K562 (cell line): ENCODE measurements around the gene ABT1. TPM values are rescaled to one million over a fixed set of nuclear protein-coding genes. Genes with fewer than 3 reads are reported as not detected.
A peak's percentile ranks its signal among the peaks of the same experiment; 100 is the strongest.

ENCODE experiments used
- CBX8 ChIP-seq: fragments of 200-600 bp; sonication (generic); IDR thresholded peaks from 2 replicates; pipeline ENCODE4 v1.6.1; 2012; ENCODE audit warnings: borderline replicate concordance, mixed run types, low read depth, mild to moderate bottlenecking, moderate library complexity, mixed read lengths, low read length, control low read depth, inconsistent platforms; ENCODE audit not compliant: poor library complexity, severe bottlenecking; ENCODE audit errors: extremely low read depth
- FOXP1 ChIP-seq: sonication (generic); formaldehyde crosslinking; IDR thresholded peaks from 2 replicates; pipeline ENCODE4 v1.8.0; 2022; ENCODE audit warnings: mild to moderate bottlenecking, missing genetic modification reagents
- KAT2B ChIP-seq: IDR thresholded peaks from one replicate; pipeline ENCODE4 v1.6.1; 2012; ENCODE audit warnings: low read depth, mild to moderate bottlenecking, control low read depth, inconsistent platforms, low read length, moderate library complexity
- MEF2A ChIP-seq: IDR thresholded peaks from 2 replicates; pipeline ENCODE4 v1.6.1; 2011; ENCODE audit warnings: low read depth, mild to moderate bottlenecking, low read length, moderate library complexity; ENCODE audit not compliant: control insufficient read depth
- NFRKB ChIP-seq: fragments of 450-650 bp; IDR thresholded peaks from 2 replicates; pipeline ENCODE4 v1.6.1; 2016; ENCODE audit warnings: low read depth
- PCBP1 ChIP-seq: fragments of 200-400 bp; formaldehyde crosslinking; IDR thresholded peaks from 2 replicates; pipeline ENCODE4 v1.6.1; 2018; ENCODE audit warnings: mild to moderate bottlenecking, low read depth, low read length; ENCODE audit not compliant: poor library complexity, severe bottlenecking
- SMARCE1 ChIP-seq: fragments of 450-650 bp; IDR thresholded peaks from 2 replicates; pipeline ENCODE4 v1.7.1; 2016; ENCODE audit warnings: mild to moderate bottlenecking
- ZNF707 ChIP-seq: fragments of 250-450 bp; sonication (Bioruptor Pico); conservative IDR thresholded peaks from 2 replicates; pipeline ENCODE4 v1.8.0; 2022; ENCODE audit warnings: inconsistent platforms, mild to moderate bottlenecking, moderate library complexity
- ZNF75A ChIP-seq: fragments of 450-650 bp; formaldehyde crosslinking; IDR thresholded peaks from 2 replicates; pipeline ENCODE4 v1.4.0; 2020; ENCODE audit warnings: mild to moderate bottlenecking
- polyA plus RNA-seq, 8 experiments: library from polyadenylated mRNA; depleted of rRNA in 4 of 8; stranded (reverse) in 5 of 8; unstranded in 3 of 8; fragments of >200 nt; fragmentation: Nextera tagmentation in 2 of 8; fragmentation: Illumina TruSeq in 1 of 8; extraction: Ambion mirVana in 2 of 8; extraction: Trizol in 1 of 8; gene quantifications; 2 replicates each; pipeline versions ENCODE4 v1.2.1 to v1.2.3, GENCODE V29; 2011 to 2014; ENCODE audit warnings: inconsistent platforms in 1 of 8, missing spikeins in 1 of 8
- total RNA-seq, 7 experiments: library from RNA; depleted of rRNA in 6 of 7; stranded (reverse); fragments of >200 nt in 6 of 7; fragmentation: Illumina TruSeq in 2 of 7; extraction: Trizol in 2 of 7; gene quantifications; 2 replicates each; pipeline versions ENCODE4 v1.2.1 to v1.2.3, GENCODE V29; 2011 to 2021; ENCODE audit warnings: low replicate concordance in 1 of 7
- TF ChIP-seq, protein P1 (sequence below): sonication (generic); formaldehyde crosslinking; IDR thresholded peaks from 2 replicates; pipeline ENCODE4 v1.8.0; 2023; ENCODE audit warnings: missing genetic modification reagents, mild to moderate bottlenecking, borderline replicate concordance
- TF ChIP-seq, protein P2 (sequence below): fragments of 250-450 bp; sonication (Bioruptor Pico); IDR thresholded peaks from 2 replicates; pipeline ENCODE4 v1.8.0; 2021; ENCODE audit warnings: moderate library complexity, mild to moderate bottlenecking, inconsistent platforms
- TF ChIP-seq, protein P3 (sequence below): fragments of 450-650 bp; IDR thresholded peaks from one replicate; pipeline ENCODE4 v1.6.1; 2018; ENCODE audit warnings: mild to moderate bottlenecking, moderate library complexity; ENCODE audit not compliant: partially characterized antibody
- TF ChIP-seq, protein P4 (sequence below): fragments of 250-450 bp; sonication (Bioruptor Pico); IDR thresholded peaks from 2 replicates; pipeline ENCODE4 v1.5.0; 2021; ENCODE audit warnings: mild to moderate bottlenecking, borderline replicate concordance

The ABT1 gene
- total and polyA plus RNA-seq, 9 of the 15 experiments (the other 6 are each of a cell fraction or from before 2014, with no cell fraction given): 8.8 to 52.7 (median 40.7) TPM

DNA sequence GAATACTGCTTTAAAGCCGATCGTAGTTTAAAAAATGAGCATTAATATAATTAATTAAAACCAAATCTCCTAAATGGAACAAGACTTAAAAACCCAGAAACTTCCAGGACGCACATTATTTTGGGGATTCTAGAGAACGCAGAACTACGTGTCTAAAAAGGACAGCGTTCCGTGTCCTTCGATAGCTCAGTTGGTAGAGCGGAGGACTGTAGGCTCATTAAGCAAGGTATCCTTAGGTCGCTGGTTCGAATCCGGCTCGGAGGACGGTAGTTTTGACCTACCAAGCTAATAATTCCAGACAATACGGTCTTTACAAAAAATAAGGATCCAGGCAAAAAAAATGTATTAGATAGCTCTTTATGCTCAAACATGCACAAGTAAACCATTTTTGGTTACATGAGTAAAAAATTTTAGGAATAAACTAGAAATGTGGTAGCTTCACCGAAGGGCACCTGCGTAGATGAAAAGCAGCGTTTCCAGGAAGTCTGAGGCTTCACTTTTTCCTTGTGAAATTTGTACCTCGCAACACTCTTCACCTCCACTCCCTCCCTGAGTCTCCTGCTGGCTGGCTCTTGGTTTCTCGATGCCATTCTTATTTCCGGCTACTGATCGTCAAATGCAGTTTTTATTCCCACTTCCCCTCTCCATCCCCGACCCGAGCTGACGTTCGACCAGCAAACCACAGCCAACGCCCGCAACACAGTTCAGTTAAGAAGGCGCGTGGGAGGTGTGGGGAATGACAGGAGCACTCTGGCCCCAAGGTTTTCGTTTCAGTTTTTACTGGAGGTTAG, 19.6 kb upstream of the ABT1 start (continued):
- TF ChIP-seq, protein P1, sequence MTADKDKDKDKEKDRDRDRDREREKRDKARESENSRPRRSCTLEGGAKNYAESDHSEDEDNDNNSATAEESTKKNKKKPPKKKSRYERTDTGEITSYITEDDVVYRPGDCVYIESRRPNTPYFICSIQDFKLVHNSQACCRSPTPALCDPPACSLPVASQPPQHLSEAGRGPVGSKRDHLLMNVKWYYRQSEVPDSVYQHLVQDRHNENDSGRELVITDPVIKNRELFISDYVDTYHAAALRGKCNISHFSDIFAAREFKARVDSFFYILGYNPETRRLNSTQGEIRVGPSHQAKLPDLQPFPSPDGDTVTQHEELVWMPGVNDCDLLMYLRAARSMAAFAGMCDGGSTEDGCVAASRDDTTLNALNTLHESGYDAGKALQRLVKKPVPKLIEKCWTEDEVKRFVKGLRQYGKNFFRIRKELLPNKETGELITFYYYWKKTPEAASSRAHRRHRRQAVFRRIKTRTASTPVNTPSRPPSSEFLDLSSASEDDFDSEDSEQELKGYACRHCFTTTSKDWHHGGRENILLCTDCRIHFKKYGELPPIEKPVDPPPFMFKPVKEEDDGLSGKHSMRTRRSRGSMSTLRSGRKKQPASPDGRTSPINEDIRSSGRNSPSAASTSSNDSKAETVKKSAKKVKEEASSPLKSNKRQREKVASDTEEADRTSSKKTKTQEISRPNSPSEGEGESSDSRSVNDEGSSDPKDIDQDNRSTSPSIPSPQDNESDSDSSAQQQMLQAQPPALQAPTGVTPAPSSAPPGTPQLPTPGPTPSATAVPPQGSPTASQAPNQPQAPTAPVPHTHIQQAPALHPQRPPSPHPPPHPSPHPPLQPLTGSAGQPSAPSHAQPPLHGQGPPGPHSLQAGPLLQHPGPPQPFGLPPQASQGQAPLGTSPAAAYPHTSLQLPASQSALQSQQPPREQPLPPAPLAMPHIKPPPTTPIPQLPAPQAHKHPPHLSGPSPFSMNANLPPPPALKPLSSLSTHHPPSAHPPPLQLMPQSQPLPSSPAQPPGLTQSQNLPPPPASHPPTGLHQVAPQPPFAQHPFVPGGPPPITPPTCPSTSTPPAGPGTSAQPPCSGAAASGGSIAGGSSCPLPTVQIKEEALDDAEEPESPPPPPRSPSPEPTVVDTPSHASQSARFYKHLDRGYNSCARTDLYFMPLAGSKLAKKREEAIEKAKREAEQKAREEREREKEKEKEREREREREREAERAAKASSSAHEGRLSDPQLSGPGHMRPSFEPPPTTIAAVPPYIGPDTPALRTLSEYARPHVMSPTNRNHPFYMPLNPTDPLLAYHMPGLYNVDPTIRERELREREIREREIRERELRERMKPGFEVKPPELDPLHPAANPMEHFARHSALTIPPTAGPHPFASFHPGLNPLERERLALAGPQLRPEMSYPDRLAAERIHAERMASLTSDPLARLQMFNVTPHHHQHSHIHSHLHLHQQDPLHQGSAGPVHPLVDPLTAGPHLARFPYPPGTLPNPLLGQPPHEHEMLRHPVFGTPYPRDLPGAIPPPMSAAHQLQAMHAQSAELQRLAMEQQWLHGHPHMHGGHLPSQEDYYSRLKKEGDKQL: no peak
- TF ChIP-seq, protein P2, sequence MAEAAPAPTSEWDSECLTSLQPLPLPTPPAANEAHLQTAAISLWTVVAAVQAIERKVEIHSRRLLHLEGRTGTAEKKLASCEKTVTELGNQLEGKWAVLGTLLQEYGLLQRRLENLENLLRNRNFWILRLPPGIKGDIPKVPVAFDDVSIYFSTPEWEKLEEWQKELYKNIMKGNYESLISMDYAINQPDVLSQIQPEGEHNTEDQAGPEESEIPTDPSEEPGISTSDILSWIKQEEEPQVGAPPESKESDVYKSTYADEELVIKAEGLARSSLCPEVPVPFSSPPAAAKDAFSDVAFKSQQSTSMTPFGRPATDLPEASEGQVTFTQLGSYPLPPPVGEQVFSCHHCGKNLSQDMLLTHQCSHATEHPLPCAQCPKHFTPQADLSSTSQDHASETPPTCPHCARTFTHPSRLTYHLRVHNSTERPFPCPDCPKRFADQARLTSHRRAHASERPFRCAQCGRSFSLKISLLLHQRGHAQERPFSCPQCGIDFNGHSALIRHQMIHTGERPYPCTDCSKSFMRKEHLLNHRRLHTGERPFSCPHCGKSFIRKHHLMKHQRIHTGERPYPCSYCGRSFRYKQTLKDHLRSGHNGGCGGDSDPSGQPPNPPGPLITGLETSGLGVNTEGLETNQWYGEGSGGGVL (CRISPR knock-in tag): no peak
- TF ChIP-seq KAT2B (no peak), FOXP1 (CRISPR knock-in tag) (peak; percentile 95; the same call in 1 of the 2 replicates), CBX8 (no peak), MEF2A (no peak; the same call in 1 of the 2 replicates), SMARCE1 (peak; percentile 79; the same call in 1 of the 2 replicates), PCBP1 (no peak), NFRKB (0 out of 2 replicates have a peak, but pooled peaks have one; percentile 44), ZNF707 (no peak), ZNF75A (no peak)
- TF ChIP-seq, protein P3, sequence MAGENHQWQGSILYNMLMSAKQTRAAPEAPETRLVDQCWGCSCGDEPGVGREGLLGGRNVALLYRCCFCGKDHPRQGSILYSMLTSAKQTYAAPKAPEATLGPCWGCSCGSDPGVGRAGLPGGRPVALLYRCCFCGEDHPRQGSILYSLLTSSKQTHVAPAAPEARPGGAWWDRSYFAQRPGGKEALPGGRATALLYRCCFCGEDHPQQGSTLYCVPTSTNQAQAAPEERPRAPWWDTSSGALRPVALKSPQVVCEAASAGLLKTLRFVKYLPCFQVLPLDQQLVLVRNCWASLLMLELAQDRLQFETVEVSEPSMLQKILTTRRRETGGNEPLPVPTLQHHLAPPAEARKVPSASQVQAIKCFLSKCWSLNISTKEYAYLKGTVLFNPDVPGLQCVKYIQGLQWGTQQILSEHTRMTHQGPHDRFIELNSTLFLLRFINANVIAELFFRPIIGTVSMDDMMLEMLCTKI: no peak
- TF ChIP-seq, protein P4, sequence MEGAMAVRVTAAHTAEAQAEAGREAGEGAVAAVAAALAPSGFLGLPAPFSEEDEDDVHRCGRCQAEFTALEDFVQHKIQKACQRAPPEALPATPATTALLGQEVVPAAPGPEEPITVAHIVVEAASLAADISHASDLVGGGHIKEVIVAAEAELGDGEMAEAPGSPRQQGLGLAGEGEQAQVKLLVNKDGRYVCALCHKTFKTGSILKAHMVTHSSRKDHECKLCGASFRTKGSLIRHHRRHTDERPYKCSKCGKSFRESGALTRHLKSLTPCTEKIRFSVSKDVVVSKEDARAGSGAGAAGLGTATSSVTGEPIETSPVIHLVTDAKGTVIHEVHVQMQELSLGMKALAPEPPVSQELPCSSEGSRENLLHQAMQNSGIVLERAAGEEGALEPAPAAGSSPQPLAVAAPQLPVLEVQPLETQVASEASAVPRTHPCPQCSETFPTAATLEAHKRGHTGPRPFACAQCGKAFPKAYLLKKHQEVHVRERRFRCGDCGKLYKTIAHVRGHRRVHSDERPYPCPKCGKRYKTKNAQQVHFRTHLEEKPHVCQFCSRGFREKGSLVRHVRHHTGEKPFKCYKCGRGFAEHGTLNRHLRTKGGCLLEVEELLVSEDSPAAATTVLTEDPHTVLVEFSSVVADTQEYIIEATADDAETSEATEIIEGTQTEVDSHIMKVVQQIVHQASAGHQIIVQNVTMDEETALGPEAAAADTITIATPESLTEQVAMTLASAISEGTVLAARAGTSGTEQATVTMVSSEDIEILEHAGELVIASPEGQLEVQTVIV: no peak
